GM21529 (cell line): ENCODE data around the gene UBAP2.

Experiments used
- ATAC-seq: cut with Tn5 transposase; IDR thresholded peaks from one replicate; pipeline ENCODE4 v1.9.1; 2021; ENCODE audit not compliant: unreplicated experiment

Gene UBAP2

GRCh38 chr9:33880211-33881089, 168.2 kb downstream of the UBAP2 start:
- no peak for ATAC-seq

GRCh38 chr9:33878691-33879366, 169.9 kb downstream of the UBAP2 start:
- no peak for ATAC-seq

- no peak for ATAC-seq
Measured at GRCh38 chr9:33877727-33878489, 170.8 kb downstream of the UBAP2 start.
